Tibial nerve (tissue), 4 donors: ENCODE data around the gene PPM1F. TPM values are rescaled to one million over a fixed set of nuclear protein-coding genes. Genes with fewer than 3 reads are reported as not detected.

Source experiments
- DNase-seq, 2 donors: peaks; one replicate each; pipeline ENCODE4 v3.0.0-alpha.2; 2019; ENCODE audit warnings: low spot score in 2 of 2
- H3K27ac ChIP-seq, 4 donors: fragments of 200-600 bp; sonication (generic) in 3 of 4; one replicate each; pipeline ENCODE4 v1.5.1; 2017 to 2019; ENCODE audit warnings: mild to moderate bottlenecking in 1 of 4
- H3K27me3 ChIP-seq, 2 donors: fragments of 200-600 bp; sonication (generic) in 1 of 2; one replicate each; pipeline versions ENCODE4 v1.5.1 to v1.6.0; 2017 to 2019
- H3K36me3 ChIP-seq, 3 donors: fragments of 200-600 bp; sonication (generic); one replicate each; pipeline ENCODE4 v1.5.1; 2018 to 2019
- H3K4me1 ChIP-seq, 4 donors: fragments of 200-600 bp; sonication (generic) in 3 of 4; one replicate each; pipeline ENCODE4 v1.5.1; 2017 to 2019
- H3K4me3 ChIP-seq, 4 donors: fragments of 200-600 bp; sonication (generic) in 3 of 4; one replicate each; pipeline ENCODE4 v1.5.1; 2017 to 2019; ENCODE audit warnings: mild to moderate bottlenecking in 1 of 4, moderate library complexity in 1 of 4
- H3K9me3 ChIP-seq, 4 donors: fragments of 200-600 bp; sonication (generic) in 3 of 4; one replicate each; pipeline ENCODE4 v1.5.1; 2017 to 2019
- EP300 ChIP-seq, 2 donors: sonication (generic); formaldehyde crosslinking; IDR thresholded peaks; one replicate each; pipeline ENCODE4 v1.6.1; 2017; ENCODE audit warnings: antibody characterized with exemption in 2 of 2, mild to moderate bottlenecking in 1 of 2
- POLR2A ChIP-seq, 2 donors: fragments of 450-650 bp; IDR thresholded peaks; one replicate each; pipeline ENCODE4 v1.6.1; 2017; ENCODE audit warnings: antibody characterized with exemption in 2 of 2, mild to moderate bottlenecking in 2 of 2, moderate library complexity in 2 of 2
- WGBS, 2 donors: methylation state at CpG; one replicate each; pipeline ENCODE4 v1.1.5; 2018; 5-methylcytosine and 5-hydroxymethylcytosine counted together
- total RNA-seq, 4 donors: library from RNA; depleted of rRNA; stranded (reverse); fragments of >200 nt; gene quantifications; one replicate each; pipeline ENCODE4 v1.1.0, GENCODE V29; 2016
- TF ChIP-seq, protein P1 (sequence below), 5 experiments: fragments of 200-600 bp in 3 of 5; fragments of 450-650 bp in 2 of 5; sonication (generic) in 3 of 5; IDR thresholded peaks; one replicate each; pipeline ENCODE4 v1.5.1; 2016 to 2019; ENCODE audit warnings: antibody characterized with exemption in 5 of 5, mild to moderate bottlenecking in 3 of 5, moderate library complexity in 2 of 5

PPM1F gene
- total RNA-seq, 4 donors from 2014 or later: 59.4 to 78.3 (median 67.2) TPM

DNA sequence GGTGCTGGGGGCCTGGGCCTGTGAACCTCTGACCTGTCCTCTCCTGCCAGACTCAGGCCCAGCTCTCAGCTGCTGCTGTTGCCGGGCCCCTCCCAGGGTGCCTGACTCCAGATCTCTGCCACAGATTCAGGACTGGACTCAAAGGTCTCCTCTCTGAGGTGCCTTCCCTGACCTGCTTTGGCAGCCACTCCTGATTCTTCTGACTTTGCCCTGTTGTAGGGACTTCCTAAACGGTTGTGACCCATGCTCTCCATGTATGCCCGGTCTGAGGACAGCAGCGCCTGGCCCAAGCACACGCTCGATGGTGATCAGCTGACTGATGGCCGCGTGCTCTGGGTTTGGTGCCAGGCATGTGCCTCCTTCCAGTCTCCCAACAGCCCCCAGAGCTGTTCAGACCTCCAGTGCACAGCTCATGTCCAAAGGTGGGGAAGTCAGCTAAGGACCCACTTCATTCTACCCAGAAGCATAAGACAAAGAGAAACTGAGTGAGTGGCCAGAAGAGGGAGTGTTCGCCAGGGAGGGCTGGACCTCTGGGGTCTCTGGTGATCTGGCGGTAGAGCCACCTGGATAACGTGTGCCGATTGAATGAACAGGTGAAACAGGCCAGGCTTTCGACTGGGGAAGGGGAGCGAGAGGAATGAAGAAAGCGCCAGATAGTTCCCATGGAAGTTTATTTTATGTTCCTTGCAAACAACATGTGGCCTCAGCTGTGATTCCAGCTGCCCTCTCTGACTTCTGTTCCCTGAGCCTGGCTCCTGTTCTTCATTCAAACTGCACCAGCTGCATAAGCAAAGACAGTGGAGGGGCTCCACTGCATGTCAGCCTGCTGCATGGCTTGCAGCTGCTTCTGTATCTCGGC lies 38.0 kb upstream of the PPM1F start:
- Histone ChIP-seq H3K27ac (no peak overlapping the region), H3K4me3 (no peak overlapping the region), H3K4me1 (no peaks in the 10 kb centered on the region), H3K9me3 (no peaks in the 10 kb centered on the region), H3K36me3 (no peaks in the 10 kb centered on the region), H3K27me3 (no peaks in the 10 kb centered on the region)
- TF ChIP-seq, protein P1, sequence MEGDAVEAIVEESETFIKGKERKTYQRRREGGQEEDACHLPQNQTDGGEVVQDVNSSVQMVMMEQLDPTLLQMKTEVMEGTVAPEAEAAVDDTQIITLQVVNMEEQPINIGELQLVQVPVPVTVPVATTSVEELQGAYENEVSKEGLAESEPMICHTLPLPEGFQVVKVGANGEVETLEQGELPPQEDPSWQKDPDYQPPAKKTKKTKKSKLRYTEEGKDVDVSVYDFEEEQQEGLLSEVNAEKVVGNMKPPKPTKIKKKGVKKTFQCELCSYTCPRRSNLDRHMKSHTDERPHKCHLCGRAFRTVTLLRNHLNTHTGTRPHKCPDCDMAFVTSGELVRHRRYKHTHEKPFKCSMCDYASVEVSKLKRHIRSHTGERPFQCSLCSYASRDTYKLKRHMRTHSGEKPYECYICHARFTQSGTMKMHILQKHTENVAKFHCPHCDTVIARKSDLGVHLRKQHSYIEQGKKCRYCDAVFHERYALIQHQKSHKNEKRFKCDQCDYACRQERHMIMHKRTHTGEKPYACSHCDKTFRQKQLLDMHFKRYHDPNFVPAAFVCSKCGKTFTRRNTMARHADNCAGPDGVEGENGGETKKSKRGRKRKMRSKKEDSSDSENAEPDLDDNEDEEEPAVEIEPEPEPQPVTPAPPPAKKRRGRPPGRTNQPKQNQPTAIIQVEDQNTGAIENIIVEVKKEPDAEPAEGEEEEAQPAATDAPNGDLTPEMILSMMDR (IDR thresholded peaks at IDR 0.05): no peak
- TF ChIP-seq EP300 (IDR thresholded peaks at IDR 0.05): no peak
- TF ChIP-seq POLR2A (IDR thresholded peaks at IDR 0.05): no peak
- WGBS, 2 donors: 72 to 75% methylated on average over 16 of the region's 16 CpGs
- no peak for DNase-seq

DNA sequence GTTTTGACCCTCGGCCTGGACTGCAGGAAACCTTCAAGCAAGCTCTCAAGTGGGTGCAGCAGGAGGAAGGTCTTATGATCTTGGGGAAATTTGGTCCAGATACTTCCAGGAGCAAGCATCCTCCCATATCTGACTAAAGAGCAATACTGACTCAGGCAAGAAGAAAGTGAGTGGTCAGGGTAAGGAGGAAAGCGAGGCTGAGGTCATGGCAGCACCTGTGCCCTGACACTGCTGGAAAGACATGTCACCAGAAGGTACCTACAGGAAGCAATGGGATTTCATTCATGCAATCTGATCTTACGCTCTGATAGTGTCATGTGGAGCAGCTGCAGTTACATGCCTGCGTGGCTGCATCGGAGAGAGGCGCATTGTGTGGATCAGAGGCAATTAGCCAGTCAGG lies 36.4 kb upstream of the PPM1F start:
- Histone ChIP-seq H3K9me3 (no peaks in the 10 kb centered on the region), H3K27me3 (no peaks in the 10 kb centered on the region), H3K27ac (no peak overlapping the region), H3K4me1 (no peaks in the 10 kb centered on the region), H3K4me3 (no peak overlapping the region), H3K36me3 (no peaks in the 10 kb centered on the region)
- TF ChIP-seq POLR2A (IDR thresholded peaks at IDR 0.05) (no peak), EP300 (IDR thresholded peaks at IDR 0.05) (no peak)
- TF ChIP-seq, protein P1 (IDR thresholded peaks at IDR 0.05): no peak
- no peak for DNase-seq
- 84 to 90% methylated on average over 6 of the region's 6 CpGs for WGBS, 2 donors

DNA sequence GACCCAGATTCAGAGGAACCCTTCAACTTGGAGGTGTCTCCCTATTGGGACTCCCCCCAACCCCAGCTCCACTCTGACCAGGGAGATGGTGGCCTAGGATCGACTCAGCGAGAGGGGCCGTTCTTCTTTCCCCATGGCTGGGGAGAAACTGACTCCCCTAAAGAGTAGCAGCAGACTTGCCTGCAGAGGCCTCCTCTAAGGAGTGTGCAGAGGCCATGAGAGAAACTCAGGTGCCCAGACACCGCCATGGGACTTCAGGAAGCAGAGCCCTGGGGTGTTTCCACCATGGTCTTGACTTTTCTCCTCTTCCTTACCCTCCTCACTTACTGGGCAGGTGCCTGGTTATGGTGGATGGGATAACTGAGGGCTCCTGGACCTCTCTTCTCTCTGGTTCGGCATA lies 32.6 kb upstream of the PPM1F start:
- H3K4me1 ChIP-seq: peaks cover 0 to 25% (median 17%) of the 10 kb centered on the region in 4 donors
- TF ChIP-seq, protein P1 (IDR thresholded peaks at IDR 0.05): no peak
- no peak overlapping the region for H3K4me3 ChIP-seq
- no peaks in the 10 kb centered on the region for H3K27me3 ChIP-seq
- no peaks in the 10 kb centered on the region for H3K9me3 ChIP-seq
- no peak overlapping the region for H3K27ac ChIP-seq
- H3K36me3 ChIP-seq: peaks cover 0 to 6% (median 0%) of the 10 kb centered on the region in 3 donors
- no peak for DNase-seq
- 87 to 96% methylated on average over 5 of the region's 5 CpGs for WGBS, 2 donors

DNA sequence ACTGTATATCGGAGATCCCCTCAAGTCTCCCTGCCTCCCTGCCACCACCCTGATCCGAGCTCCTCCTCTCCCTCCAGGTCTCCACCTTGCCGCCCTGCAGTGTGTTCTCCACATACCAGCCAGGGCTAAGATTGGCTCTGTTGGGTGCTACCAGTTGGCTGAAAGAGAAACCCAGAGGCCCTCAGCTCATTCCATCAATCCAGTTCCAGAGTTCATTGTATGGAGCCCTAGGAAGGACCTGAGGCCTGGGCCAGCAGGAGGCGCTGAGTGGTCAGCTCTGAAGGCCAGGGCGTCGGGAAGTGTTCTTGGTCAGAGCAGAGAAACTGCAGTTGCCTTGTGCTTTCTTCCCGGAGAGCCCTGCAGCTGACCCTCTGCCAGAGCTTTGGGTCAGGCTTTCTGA lies 32.1 kb upstream of the PPM1F start:
- DNase-seq: no peak
- Histone ChIP-seq H3K9me3 (no peaks in the 10 kb centered on the region), H3K36me3 (peaks cover 0 to 6% (median 0%) of the 10 kb centered on the region in 3 donors), H3K4me1 (peaks cover 0 to 25% (median 19%) of the 10 kb centered on the region in 4 donors), H3K27ac (no peak overlapping the region), H3K4me3 (no peak overlapping the region), H3K27me3 (no peaks in the 10 kb centered on the region)
- no peak for TF ChIP-seq POLR2A (IDR thresholded peaks at IDR 0.05)
- TF ChIP-seq, protein P1 (IDR thresholded peaks at IDR 0.05): no peak
- TF ChIP-seq EP300 (IDR thresholded peaks at IDR 0.05): no peak
- whole genome bisulfite sequencing, 2 donors: 41 to 43% methylated on average over 6 to 7 of the region's 7 CpGs

DNA sequence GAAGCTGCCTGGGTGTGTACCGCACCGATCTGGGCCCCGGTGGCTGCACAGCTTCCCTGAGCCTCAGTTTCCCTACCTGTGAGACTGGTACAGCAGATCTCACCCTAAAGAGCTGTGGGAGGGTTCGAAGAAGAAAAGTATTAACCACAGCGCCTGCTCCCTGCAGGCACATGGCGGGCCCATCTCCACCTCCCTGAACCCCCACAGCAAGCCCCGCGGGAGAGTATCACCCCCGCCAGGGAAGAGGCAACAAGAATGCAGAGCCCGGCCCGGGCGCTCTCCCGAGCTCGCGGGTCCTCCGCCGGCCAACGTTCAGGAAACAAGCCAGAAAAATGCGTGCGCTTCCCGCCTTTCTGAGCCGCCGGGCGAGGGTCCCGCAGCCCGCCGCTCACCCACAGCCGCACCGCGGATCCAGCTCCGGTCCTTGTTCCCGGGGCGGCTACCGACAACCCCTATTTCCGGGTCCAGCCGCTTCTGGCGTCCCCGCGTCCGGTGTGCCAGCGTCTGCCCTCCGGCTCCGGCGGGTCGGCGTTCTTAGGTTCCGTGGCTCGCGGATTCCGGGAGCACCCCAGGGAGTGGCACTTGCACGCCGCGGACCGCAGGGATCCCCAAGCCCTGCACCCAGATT lies 29.8 kb upstream of the PPM1F start, which contains the start of gene TOP3B:
Gene TOP3B (minus strand): TSS at position 450 of the 628 bp plus-strand sequence. CDS start 7,078 bp downstream, outside the sequence.
- DNase-seq: peak; percentile 55 to 64
- 0 to 1% methylated on average over 49 to 54 of the region's 54 CpGs for WGBS, 2 donors

More for the DNA sequence above, 29.8 kb upstream of the PPM1F start, which contains the start of gene TOP3B:
- peak within 1 kb of the TSS; percentile 80 to 98 (median 92) for H3K4me3 ChIP-seq
- peaks cover 0 to 34% (median 19%) of the 10 kb centered on the region in 4 donors for H3K4me1 ChIP-seq
- H3K36me3 ChIP-seq: peaks cover 0 to 18% (median 0%) of the 10 kb centered on the region in 3 donors
- no peaks in the 10 kb centered on the region for H3K27me3 ChIP-seq
- H3K9me3 ChIP-seq: no peaks in the 10 kb centered on the region
- H3K27ac ChIP-seq: peak within 1 kb of the TSS; percentile 67 to 90 (median 87)
- TF ChIP-seq EP300 (IDR thresholded peaks at IDR 0.05): peak; percentile 77 to 83
- no peak for TF ChIP-seq POLR2A (IDR thresholded peaks at IDR 0.05)
- TF ChIP-seq, protein P1 (IDR thresholded peaks at IDR 0.05): peak in 1 of 5 experiments; percentile 25
